Right cardiac atrium (tissue), 5 donors: ENCODE results near the gene CCDC78. TPM values are rescaled to one million over a fixed set of nuclear protein-coding genes. Genes with fewer than 3 reads are reported as not detected.
A peak's percentile ranks its signal among the peaks of the same experiment; 100 is the strongest.

ENCODE experiments used
- ATAC-seq, 2 donors: fragments of 200-7000 bp; cut with Tn5 transposase; one replicate each; pipeline versions ENCODE4 v1.8.0 to v1.9.1; 2020; ENCODE audit warnings: moderate library complexity in 2 of 2, mild to moderate bottlenecking in 1 of 2
- DNase-seq, 3 donors: peaks; one replicate each; pipeline ENCODE4 v3.0.0-alpha.2; 2020
- H3K27ac ChIP-seq: one replicate; pipeline ENCODE4 v1.5.1; 2013; ENCODE audit warnings: mild to moderate bottlenecking, low read length, control low read depth, moderate library complexity
- H3K27me3 ChIP-seq: one replicate; pipeline ENCODE4 v1.6.1; 2013; ENCODE audit not compliant: control insufficient read depth, insufficient read depth
- H3K4me1 ChIP-seq: one replicate; pipeline ENCODE4 v1.6.1; 2013; ENCODE audit warnings: low read length; ENCODE audit not compliant: control insufficient read depth, insufficient read depth
- H3K4me3 ChIP-seq: one replicate; pipeline ENCODE4 v1.5.1; 2013; ENCODE audit warnings: low read length, control low read depth
- H3K9me3 ChIP-seq: one replicate; pipeline ENCODE4 v1.6.1; 2013; ENCODE audit warnings: low read length; ENCODE audit not compliant: control insufficient read depth
- WGBS: extraction: QIAGEN DNeasy Blood & Tissue Kit; methylation state at CpG from one replicate; pipeline ENCODE4 v1.1.7; 2013; 5-methylcytosine and 5-hydroxymethylcytosine counted together
- intact Hi-C, 4 donors: fragments of 100-400 bp; cut with DNase I; formaldehyde crosslinking; loops; one replicate each; pipeline versions ENCODE4 v1.11.0 to v1.14.0; 2022 to 2023
- polyA plus RNA-seq: library from polyadenylated mRNA; stranded (reverse); fragments of 200-250 nt; gene quantifications from one replicate; pipeline ENCODE4 v1.2.3, GENCODE V29; 2013
- total RNA-seq, 4 donors: library from RNA; stranded (reverse); fragmentation: NEBNext Ultra II Directional; extraction: Animal tissue kit (Norgen Biotek cat#: 25700); gene quantifications; one replicate each; pipeline ENCODE4 v1.2.1, GENCODE V29; 2021
- donor health status: healthy with polysubstance abuse.
- donor health status: DM: no; HTN: yes; CAD: no.
- donor health status: DM: no; HTN: no; CAD: no.
- donor health status: DM: no; HTN: yes; CAD: no; lungs with severe emphysema.
- donor health status: DM: yes; HTN: yes; CAD: no.

Gene CCDC78
- total and polyA plus RNA-seq, 5 donors = 0.36 to 0.97 (median 0.44) TPM; not detected in 1

DNA sequence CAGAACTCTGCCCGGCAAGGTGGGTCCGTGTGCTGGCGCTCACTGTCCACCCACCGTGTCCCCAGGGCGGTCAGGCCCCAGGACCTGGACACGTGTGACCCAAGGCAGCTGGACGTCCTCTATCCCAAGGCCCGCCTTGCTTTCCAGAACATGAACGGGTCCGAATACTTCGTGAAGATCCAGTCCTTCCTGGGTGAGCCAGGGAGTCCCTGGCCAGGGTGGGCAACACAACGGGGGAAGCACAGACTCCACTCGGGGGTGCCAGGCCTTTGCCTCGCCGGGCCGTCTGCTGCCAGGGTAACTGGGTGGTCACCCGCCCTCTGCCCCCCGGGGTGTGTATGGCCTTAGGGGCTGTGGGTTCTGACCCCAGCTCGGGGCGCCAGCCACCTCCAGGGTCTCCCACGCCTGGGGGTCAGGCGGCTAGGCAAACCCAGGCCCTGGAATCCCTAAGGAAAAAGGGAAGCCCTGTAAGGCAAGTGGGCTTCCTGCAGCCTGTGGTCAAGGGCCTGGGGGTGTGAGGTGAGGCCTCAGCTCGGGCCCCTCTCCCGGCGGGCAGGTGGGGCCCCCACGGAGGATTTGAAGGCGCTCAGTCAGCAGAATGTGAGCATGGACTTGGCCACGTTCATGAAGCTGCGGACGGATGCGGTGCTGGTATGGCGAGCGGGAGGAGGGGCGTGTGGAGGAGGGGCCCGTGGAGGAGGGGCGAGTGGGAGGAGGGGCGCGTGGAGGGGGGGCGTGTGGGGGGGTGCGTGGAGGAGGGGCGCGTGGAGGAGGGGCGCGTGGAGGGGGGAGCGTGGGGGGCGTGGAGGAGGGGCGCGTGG, 40.8 kb upstream of the CCDC78 start:
- peak in 2 of 3 donors; percentile 30 to 56 for DNase-seq
- Histone ChIP-seq H3K4me3 (no peak overlapping the region), H3K27ac (no peak overlapping the region), H3K27me3 (no peaks in the 10 kb centered on the region), H3K9me3 (no peaks in the 10 kb centered on the region), H3K4me1 (no peaks in the 10 kb centered on the region)
- no peak for ATAC-seq
- 63% methylated on average over 39 of the region's 48 CpGs for WGBS
- intact Hi-C loops = no loop called here

DNA sequence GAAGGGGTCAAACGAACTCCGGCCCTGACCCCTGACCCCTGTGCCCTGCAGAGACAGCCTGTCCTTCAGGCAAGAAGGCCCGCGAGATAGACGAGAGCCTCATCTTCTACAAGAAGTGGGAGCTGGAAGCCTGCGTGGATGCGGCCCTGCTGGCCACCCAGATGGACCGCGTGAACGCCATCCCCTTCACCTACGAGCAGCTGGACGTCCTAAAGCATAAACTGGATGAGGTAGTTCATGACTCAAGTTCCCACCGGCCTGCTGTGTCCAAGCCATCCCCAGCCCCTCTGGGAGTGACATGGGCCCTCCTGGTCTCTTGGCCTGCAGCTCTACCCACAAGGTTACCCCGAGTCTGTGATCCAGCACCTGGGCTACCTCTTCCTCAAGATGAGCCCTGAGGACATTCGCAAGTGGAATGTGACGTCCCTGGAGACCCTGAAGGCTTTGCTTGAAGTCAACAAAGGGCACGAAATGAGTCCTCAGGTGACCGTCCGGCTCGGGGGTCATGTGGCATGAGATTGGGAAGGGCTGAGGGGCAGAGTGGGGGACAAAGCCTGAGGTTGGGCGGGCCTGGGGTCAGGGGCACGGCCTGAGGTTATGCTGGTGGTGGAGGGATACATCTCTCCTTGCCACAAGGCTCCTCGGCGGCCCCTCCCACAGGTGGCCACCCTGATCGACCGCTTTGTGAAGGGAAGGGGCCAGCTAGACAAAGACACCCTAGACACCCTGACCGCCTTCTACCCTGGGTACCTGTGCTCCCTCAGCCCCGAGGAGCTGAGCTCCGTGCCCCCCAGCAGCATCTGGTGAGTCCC, 40.0 kb upstream of the CCDC78 start:
- H3K4me1 ChIP-seq = no peaks in the 10 kb centered on the region
- intact Hi-C loops = no loop called here
- H3K27ac ChIP-seq = no peak overlapping the region
- H3K9me3 ChIP-seq = no peaks in the 10 kb centered on the region
- no peak overlapping the region for H3K4me3 ChIP-seq
- no peaks in the 10 kb centered on the region for H3K27me3 ChIP-seq
- peak in 2 of 3 donors; percentile 19 to 37 for DNase-seq
- ATAC-seq = no peak
- WGBS = 86% methylated on average over 29 of the region's 29 CpGs

DNA sequence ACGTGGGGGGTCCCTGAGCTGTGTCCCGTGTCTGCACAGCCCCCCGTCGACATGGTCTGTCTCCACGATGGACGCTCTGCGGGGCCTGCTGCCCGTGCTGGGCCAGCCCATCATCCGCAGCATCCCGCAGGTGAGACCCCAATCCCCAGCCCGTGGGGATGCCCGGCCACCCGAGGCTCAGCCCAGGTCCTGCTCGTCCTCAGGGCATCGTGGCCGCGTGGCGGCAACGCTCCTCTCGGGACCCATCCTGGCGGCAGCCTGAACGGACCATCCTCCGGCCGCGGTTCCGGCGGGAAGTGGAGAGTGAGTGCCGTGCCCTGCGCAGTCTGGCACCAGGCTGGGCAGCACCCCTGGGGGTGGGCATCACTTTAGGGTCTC, 39.2 kb upstream of the CCDC78 start:
- DNase-seq = peak in 1 of 3 donors; percentile 55
- intact Hi-C loops = no loop called here
- no peaks in the 10 kb centered on the region for H3K9me3 ChIP-seq
- no peak overlapping the region for H3K27ac ChIP-seq
- 93% methylated on average over 29 of the region's 29 CpGs for WGBS
- no peaks in the 10 kb centered on the region for H3K27me3 ChIP-seq
- H3K4me1 ChIP-seq = no peaks in the 10 kb centered on the region
- no peak overlapping the region for H3K4me3 ChIP-seq
- no peak for ATAC-seq

DNA sequence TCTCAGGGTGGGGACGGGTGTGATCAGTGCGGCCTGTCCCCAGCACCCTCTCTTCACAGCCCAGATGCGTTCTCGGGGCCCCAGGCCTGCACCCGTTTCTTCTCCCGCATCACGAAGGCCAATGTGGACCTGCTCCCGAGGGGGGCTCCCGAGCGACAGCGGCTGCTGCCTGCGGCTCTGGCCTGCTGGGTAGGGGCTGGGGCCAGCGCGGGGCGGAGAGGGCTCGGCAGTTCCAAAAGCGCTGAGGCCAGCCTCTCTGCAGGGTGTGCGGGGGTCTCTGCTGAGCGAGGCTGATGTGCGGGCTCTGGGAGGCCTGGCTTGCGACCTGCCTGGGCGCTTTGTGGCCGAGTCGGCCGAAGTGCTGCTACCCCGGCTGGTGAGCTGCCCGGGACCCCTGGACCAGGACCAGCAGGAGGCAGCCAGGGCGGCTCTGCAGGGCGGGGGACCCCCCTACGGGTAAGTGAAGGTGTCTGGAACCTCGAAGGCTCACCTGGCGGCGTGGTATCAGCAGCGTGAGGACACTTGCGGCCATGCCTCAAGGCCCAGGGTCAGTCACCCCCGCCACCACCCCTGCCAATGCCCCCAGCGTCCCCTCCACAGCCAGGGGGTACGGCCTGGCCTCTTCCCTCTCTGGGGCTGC, 38.7 kb upstream of the CCDC78 start:
- no peak for ATAC-seq
- no peak overlapping the region for H3K27ac ChIP-seq
- H3K27me3 ChIP-seq = no peaks in the 10 kb centered on the region
- intact Hi-C loops = no loop called here
- 83% methylated on average over 38 of the region's 38 CpGs for WGBS
- H3K4me3 ChIP-seq = no peak overlapping the region
- peak in 2 of 3 donors; percentile 43 to 53 for DNase-seq
- H3K9me3 ChIP-seq = no peaks in the 10 kb centered on the region
- H3K4me1 ChIP-seq = no peaks in the 10 kb centered on the region

DNA sequence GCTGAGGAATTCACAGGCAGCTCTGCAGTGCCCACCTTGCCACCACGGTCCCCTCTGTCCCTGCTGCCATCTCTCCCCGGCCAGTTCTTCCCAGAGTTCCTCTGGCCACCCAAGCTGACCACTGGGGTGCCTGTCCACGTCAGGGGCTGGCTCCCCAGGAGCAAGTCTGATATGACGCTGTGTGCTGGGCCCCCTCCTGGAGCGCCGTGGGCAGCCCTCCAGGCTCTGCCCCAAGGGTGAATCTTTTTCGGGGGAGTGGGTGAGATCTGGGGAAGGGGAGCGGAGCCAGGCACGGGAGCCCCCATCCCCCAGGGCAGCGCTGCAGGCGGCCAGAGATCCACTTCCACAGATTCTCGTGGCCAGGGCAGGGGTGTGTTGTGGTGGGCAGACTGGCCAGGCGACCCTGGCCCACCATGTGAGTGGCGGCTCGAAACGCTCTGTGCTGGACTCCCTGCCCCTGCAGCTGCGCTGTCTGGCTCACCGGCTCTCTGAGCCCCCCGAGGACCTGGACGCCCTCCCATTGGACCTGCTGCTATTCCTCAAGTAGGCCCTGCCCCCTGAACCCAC, 38.0 kb upstream of the CCDC78 start:
- ATAC-seq (no peak), DNase-seq (peak in 2 of 3 donors; percentile 32 to 33)
- Histone ChIP-seq H3K27ac (no peak overlapping the region), H3K27me3 (no peaks in the 10 kb centered on the region), H3K4me1 (no peaks in the 10 kb centered on the region), H3K9me3 (no peaks in the 10 kb centered on the region), H3K4me3 (no peak overlapping the region)
- 70% methylated on average over 20 of the region's 20 CpGs for WGBS
- intact Hi-C loops = no loop called here

DNA sequence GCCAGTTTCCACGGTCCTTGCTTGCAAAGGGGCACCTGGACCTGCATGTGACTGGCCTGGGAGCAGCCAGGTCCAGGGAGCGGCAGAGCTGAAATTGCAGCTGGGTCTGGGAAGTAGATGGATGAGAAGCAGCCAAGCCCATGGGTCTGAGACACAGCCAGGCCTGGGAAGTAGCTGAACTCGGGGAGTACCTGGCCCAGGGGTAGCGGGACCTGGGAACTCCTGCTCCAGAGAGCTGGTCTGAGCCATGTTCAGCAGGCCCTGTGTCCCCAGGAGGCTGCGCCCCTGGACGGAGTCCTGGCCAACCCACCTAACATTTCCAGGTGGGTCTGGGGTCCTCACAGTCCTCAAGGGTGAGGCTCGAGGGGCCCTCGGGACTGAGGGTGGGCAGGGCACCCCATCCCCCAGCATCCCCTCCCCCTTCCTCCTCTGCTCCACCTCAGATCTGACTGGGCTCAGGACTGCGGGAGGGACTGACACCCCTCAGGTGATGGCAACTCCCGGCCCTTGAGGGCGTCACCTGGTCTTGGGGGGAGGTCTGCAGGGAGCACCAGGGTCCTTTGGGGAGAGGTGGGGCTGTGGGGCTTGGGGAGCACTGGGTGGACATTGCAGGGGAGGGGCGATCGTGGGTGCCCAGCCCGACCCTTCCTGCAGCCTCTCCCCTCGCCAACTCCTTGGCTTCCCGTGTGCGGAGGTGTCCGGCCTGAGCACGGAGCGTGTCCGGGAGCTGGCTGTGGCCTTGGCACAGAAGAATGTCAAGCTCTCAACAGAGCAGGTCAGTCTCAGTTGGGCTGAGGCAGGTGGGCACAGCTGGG, 37.3 kb upstream of the CCDC78 start:
- intact Hi-C loops = no loop called here
- Histone ChIP-seq H3K27ac (no peak overlapping the region), H3K9me3 (no peaks in the 10 kb centered on the region), H3K27me3 (no peaks in the 10 kb centered on the region), H3K4me3 (no peak overlapping the region), H3K4me1 (no peaks in the 10 kb centered on the region)
- peak in 1 of 3 donors; percentile 47 for DNase-seq
- WGBS = 73% methylated on average over 21 of the region's 21 CpGs
- no peak for ATAC-seq

DNA sequence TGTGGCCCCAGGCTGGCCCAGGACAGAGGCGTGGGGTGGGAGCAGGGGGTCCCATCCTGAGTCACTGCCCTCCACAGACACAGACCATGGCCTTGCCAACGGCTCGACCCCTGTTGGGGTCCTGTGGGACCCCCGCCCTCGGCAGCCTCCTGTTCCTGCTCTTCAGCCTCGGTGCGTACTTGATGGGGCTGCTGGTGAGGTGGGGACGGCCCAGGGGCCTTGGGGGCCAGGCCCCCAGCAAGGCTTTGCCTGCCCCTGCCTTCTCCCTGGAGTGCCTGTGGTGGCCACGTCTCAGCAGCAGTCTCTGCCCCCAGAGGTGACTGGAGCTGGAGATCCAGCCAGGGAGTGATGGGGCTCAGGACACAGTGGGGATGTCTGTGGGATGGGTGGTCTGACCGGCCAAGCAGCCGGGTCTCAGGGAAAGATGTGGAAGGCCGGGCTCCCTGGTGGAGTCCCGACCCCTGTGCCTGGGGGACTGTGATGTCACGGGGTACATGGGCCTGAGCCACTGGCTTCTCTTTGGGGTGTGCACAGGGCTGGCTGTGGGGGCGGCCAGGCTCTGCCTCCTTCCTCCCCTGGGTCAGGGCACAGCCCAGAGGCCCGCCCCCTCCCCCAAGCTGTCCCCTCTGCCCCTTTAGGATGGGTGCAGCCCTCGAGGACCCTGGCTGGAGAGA, 36.5 kb upstream of the CCDC78 start:
- WGBS = 70% methylated on average over 17 of the region's 17 CpGs
- no peaks in the 10 kb centered on the region for H3K27me3 ChIP-seq
- H3K9me3 ChIP-seq = no peaks in the 10 kb centered on the region
- intact Hi-C loops = no loop called here
- no peak overlapping the region for H3K27ac ChIP-seq
- peak in 1 of 3 donors; percentile 41 for DNase-seq
- H3K4me1 ChIP-seq = no peaks in the 10 kb centered on the region
- ATAC-seq = no peak
- no peak overlapping the region for H3K4me3 ChIP-seq

DNA sequence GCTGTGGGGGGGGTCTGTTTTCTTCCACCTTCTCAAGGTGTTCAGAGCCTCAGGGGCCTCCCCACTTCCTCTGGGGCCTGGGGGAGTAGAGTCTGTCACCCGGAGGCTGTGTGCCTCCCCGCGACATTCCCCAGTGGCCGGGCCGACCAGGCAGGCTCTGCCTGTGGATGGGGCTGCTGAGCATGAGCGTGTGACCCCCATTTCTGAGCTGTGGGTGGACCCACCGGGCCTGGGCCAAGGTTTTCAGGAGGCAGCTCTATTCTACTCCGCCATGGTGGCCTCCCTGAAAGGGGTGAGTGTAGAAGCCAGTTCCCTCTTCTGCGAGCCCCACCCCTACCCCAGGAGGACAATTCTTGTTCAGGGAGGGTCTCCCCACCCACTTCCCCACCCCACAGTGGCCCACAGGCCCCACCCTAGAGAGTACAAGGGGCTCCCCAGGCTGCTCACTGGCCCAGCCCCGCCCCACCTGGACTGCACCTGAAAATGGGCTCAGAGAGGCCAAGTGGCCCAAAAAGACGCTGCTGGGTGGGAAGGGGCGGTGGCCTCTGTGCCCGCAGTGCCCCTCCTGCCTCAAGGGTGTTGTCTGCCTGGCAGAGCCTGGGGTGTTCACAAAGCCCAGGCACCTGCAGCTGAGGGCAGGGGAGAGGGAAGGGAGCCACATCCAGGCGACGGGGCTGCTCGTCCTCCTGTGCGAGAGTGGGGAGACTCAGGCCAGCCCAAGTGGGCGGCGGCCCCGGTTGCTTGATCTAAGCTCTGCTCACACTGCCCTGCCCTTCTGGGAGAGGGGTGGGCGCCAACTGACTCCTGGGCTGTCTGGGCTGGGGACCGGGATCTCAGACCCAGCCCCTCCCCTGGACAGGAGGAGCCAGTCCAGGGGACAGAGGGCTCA, 35.6 kb upstream of the CCDC78 start:
- ATAC-seq = no peak
- no peak overlapping the region for H3K27ac ChIP-seq
- no peaks in the 10 kb centered on the region for H3K27me3 ChIP-seq
- H3K9me3 ChIP-seq = no peaks in the 10 kb centered on the region
- peak in 1 of 3 donors; percentile 58 for DNase-seq
- H3K4me3 ChIP-seq = no peak overlapping the region
- WGBS = 64% methylated on average over 22 of the region's 22 CpGs
- H3K4me1 ChIP-seq = no peaks in the 10 kb centered on the region
- intact Hi-C loops = no loop called here

DNA sequence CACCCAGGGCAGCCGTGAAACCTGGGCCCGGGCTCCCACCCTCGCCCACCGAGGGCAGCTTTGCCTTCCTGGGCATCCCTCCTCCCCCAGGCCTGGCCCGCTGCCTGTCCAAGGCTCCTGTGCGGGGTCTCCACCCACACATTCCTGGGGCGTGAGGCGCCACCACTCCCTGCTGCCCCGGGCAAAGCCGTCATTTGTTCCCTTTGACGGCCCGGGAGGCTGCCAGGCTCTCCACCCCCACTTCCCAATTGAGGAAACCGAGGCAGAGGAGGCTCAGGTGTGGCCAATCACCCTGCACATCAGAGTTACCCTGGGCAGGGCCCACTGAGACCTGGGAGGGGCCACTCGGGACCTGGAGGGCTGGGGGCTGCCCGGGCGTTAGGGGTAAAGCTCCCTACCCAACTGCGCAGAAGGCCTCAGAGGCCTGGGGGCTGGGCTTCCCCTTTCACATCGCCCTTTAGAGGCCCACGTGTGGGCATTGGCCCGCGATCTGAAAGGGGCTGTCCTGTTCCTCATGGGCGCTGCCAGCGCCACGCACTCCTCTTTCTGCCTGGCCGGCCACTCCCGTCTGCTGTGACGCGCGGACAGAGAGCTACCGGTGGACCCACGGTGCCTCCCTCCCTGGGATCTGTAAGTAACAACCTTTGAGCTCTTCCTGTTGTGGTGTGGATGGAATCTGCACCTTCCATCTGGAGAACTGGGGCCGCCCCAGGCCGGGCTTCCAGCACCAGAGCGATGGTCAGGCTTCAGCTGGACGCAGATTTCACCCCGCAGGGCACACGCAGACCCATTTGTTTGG, 34.5 kb upstream of the CCDC78 start, which contains the start of gene MSLN:
MSLN (plus strand) TSS at position 190 of the 799 bp plus-strand sequence. CDS start 1,947 bp downstream, outside the sequence.
- intact Hi-C loops = no loop called here
- H3K4me3 ChIP-seq = no peak within 1 kb of the TSS
- no peaks in the 10 kb centered on the region for H3K9me3 ChIP-seq
- 71% methylated on average over 37 of the region's 37 CpGs for WGBS
- H3K4me1 ChIP-seq = no peaks in the 10 kb centered on the region
- H3K27me3 ChIP-seq = no peaks in the 10 kb centered on the region
- ATAC-seq (peak; percentile 18 to 27), DNase-seq (peak in 2 of 3 donors; percentile 41 to 50)
- H3K27ac ChIP-seq = no peak within 1 kb of the TSS
